Fibroblast of peridontal ligament (primary cell): Measurements from ENCODE around the gene TIMM44.
"Not testable (repeated sequence)": the region's sequence is repeated elsewhere in the genome, so short reads cannot be mapped to it uniquely, and the experiment has no call there.

ENCODE experiments used
- DNase-seq: peaks from one replicate; pipeline ENCODE4 v3.0.0-alpha.2; 2010; ENCODE audit errors: extremely low read depth

The TIMM44 gene

DNA sequence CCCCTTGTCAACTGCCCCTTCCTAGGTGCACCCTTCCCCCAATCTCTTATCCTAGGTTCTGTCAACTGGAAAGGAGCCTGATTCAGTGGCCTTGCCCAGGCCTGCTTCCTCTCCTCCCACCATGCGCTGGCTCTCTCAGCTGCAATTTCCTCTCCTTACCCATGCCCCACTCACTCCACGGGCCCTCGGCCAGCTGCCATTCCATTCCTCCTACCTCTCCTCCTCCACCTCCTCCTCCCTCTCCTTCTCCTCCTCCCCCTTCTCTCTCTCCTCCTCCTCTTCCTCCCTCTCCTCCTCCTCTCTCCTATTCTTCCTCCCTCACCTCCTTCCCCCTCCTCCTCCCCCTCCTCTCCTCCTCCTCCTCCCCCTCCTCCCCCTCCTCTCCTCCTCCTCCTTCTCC is 9.6 kb upstream of the TIMM44 start:
- peak; percentile 5 for DNase-seq

DNA sequence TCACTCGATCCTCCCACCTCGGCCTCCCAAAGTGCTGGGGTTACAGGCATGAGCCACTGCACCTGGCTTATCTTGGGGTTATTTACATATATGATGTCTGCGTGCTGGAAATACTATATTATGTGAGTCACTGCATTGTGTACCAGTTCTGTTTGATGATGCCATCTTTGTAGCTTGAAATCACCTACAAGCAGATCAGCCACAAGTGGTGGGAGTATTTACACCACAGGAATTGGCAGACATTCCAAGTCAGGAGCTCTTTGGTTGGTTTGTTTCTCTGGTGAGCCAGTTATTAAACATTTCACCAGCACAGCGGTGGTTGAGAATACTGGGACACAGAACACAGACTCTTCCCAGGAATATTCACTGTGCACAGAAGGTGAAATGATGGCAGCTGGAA is 4.5 kb upstream of the TIMM44 start:
- no peak for DNase-seq

DNA sequence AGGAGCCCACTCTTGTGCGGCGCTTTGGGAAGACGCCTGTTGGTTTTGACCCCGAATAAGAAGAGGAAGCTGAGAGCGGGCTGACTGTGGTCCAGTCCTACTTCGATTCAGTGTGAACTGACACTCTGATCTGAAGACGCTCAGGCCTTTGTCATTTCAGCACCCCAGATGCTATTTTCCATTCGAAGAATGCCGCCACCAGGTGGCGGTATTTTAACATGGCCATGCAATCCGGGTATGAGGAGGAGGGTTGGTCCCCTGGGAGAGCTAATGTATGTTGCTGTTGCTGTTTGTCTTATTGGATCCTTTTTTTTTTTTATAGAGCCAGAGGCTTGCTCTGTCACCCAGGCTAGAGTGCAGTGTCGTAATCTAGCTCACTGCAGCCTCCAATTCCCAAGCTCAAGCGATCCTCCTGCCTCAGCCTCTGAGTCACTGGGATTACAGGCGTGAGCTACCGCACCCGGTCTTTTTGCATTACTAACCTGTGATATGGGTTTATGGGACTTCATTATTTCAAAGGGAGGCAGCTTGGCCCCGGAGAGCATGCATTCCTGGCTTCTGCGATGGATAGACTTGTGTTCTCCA is 803 bp upstream of the TIMM44 start:
- DNase-seq, result peak; percentile 91

DNA sequence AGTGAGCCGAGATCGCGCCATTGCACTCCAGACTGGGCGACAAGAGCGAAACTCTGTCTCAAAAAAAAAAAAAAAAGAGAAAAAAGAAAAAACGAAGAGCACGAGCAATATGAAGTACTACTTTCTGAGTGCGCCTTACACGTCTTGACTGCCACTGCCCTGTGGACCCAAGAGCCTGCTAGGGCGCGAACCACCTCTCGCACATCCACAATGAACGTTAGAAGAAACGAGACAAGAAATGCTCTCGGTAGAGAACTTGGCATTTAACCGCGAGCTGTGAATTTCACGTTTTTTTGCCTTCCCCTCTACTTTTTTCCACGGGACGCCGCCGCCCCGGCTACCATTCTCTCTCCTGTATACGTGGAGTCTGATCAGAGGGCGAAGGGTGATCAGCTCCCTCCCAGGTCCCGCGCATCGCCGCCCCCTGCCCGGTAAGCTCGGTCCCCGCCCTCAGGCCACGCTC is 454 bp downstream of the TIMM44 start:
- DNase-seq, result peak; percentile 22

DNA sequence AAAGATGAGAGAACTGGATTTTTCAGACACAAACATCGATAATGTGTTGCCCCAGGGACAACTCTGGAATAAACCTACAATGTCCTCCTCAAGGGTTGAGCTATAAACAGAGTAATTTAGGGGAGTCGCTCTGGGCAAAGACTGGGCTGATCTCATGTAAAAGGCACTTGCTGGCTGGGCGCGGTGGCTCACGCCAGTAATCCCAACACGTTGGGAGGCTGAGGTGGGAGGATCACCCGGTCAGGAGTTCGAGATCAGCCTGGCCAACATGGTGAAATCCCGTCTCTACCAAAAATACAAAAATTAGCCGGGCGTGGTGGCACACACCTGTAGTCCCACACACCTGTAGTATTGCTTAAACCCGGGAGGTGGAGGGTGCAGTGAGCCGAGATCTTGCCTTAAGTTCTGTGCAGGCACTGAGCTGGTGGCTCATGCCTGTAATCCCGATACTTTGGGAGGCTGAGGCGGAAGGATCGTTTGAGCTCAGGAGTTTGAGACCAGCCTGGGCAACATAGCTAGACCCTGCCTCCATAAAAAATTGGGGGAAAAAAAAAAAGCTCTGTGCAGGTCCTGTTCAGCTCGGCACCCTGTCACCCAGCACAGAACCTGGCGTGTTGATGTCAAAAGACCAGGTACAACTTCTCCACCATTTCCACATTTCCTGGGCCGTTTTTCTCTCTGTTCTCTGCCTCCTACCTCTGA is 1.4 kb downstream of the TIMM44 start:
- DNase-seq, result no peak

DNA sequence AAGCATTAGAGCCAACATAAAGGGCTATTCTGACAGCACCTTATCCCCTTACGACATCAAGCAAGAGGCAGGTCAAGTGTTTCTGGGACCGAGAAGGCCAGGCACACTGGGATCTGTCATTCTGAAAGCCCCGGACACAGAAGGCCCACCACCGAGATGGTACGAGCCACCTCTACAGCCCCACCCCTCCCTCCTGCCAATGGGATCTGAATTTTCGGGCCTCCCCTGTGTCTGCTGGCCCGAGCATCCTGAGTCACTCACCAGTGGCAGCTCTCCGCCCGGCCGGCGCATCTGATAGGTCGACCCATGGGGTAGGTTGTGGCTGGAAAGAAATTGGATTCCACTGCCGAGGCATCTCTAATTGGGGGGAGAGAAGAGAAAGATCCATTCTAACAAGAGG is 2.6 kb downstream of the TIMM44 start:
- DNase-seq, result no peak

DNA sequence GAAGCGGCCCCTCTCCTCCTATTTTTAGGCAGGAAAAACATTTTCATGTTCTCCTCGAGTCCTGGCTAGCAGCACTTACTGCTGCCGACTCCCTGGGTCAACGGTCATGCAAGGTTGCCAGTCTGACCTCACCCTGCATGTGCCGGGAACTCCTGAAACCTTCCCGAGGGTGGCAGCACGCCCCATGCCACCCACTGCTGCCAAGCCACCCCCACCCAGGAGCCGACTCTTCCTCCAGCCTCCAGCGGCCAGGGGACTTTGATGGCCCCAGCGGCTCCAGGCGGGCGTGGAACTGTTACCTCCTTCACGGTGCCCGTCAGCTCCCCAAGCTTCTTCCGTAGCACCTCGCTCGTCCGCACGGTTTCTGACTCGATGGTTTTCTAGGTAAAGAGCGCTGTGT is 8.7 kb downstream of the TIMM44 start:
- DNase-seq, result no peak

DNA sequence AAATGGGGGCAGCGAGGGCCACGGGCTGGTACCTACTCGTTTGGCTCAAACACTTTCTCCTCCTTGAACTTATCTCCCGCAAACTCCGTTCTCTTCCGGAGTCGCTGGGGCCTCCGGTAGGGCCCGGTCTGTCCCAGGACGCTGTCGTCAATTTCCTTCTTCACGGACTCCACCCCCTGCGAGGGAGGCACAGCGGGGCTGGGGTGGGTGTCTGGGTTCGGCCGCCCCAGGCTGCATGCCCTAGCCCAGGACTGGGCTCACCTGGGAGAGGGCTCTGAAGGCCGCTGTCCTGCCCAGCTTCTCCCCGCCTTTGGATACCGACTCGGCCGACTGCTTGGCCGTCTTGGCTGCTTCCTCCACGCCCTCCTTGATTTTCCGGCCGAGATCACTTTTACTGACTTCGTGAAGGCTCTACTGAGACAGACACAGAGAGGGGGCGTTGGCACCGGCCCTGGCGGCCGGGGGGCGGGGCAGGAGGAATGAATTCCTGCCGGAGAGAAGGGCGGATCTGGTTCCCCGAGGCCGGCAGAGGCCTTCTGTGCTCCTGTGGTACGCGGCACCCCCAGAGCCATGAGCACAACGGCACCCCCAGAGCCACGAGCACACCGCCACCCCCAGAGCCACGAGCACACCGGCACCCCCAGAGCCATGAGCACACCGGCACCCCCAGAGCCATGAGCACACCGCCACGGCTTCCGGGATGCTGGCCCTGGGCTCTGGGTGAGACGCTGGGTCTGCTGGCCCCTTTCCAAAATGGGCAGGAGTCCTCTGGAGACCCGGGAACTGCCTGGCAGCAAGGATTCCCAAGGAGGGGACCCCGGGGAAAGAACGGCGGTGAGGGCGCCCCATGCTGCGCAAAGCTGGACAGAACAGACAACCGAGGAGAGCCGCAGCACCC is 9.4 kb downstream of the TIMM44 start:
- no peak for DNase-seq

DNA sequence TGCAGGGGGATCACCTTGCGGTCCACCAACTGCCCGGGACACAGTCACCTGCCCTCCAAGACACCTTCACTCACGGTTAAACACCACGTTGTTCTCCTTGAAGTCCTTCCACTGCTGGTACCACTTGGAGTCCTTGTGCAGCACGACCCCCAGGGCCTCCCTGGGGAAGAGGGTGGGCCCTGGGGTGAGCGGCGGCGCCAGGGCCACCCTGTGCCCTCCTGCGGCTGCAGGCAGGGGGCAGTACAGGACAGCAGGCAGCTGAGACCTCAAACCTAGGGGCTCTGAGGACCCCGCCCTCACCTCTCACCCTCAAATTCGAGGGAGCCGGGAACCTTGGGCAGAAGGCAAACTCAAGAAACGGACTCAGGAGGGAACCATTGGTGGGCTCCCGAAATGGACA is 10.1 kb downstream of the TIMM44 start:
- no peak for DNase-seq

DNA sequence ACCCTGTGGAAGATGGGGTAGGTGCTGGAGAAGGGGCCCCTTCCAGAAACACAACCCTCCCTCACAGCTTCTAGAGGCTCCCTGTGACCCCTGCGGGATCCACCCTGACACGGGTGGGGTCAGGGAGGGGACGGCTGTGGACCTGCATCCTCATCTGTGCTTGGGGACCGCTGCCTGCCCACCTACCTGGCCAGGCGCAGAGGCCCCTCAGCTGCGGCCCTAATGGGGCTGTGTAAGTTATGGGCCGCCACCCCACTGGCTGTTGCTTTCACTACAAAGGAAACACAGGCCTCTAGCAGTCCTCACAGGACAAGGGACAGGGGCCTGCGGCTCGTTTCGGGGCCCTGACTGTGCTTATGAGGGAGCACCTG is 10.6 kb downstream of the TIMM44 start:
- DNase-seq, result no peak

DNA sequence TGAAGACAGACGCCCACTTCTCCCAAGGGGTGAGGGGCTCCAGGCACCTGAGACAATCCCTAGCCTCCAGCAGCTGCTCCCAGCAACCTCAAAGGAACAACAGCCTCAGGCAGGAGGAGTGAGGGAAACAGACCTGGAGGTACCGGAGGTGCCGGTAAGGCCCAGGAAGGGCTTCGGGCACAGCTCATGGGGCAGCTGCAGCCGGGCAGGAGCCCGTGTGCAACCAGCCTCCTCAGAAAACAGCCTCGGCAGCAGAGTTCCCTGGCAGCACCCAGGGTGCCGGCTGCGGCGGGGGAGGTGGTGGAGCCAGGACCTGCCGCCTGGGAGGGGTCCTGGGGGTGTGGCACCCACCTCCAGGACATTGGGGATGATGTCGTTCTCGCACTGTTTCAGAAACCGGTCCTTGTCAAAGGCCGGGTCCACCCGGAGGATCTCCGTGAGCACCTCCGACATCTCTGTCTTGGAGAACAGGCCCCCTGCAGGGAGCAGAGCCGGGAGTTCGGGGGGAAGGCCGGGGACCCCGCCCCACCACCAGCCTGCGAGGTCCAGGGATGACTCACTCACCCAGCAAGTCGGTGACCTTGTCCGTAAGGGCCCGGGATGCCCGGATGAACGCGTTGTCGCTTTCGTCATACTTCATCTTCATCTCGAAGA is 11.1 kb downstream of the TIMM44 start:
- DNase-seq, result no peak

DNA sequence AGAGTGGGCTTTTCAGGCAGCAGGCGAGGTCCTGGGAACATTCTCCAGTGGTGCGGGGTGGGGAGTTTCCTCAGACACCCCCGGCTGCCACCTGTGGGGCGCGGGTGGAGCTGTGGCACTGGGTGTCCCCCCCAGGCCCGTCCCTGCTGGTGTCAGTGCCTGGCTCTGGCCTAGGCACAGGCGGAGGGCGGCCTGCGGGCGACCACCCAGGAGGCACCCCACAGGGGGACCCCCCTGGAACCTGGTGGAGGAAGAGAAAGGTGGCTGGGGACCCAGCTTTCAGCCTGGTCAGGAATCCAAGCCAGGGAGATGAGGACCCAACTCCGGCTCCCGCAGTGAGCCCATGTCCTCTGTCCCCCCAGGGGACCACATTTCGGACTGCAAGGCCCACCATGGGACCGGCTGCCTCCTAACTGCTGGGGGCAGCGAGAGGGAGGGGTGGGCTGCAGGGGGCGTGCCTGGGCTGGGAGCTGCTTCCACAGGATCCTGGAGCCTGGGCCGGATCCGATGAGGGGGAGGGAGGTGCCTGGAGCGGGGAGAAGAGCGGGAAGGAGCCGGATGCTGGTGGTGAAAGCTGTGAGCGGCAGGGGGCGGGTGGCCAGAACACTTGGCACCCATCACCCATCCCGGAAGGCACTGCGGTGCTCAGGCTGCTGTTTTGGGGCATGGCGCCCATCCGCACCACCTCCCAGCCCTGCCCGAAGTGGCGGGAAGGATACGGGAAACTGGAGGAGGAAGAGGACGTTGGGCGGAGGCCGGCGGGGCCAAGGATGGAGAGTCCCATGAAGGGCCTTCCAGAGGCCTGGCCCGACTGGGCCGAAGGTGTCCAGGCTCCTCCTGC is 12.0 kb downstream of the TIMM44 start:
- DNase-seq, result no peak

DNA sequence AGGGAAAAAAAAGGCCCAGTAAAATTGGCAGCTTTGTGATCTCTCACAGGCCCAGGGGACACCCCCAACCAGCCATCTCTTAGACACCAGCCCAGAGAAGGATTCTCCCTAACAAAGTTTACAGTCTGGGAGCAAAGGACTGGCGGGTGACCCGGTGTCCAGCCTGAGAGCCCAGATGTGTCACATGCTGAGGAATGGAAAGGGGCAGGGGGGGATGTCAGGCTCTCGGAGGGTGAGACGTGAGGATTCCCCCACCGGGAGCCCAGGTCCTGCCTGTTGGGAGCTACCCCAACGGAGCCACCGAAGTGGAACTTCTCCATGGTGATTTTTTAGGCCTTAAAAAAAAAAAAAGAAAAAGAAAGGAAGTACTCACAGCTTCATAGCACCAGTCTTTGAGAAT is 12.7 kb downstream of the TIMM44 start:
- no peak for DNase-seq

DNA sequence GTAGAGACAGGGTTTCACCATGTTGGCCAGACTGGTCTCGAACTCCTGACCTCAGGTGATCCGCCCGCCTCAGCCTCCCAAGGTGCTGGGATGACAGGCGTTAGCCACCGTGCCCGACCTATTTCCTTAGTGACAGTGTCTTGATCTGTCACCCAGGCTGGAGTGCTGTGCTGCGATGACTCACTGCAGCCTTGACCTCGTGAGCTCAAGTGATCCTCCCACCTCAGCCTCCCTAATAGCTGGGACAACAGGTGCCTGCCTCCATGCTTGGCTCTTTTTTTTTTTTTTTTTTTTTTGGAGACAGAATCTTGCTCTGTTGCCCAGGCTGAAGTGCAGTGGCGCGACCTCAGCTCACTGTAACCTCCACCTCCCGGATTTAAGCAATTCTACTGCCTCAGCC is 13.4 kb downstream of the TIMM44 start:
- not testable (repeated sequence) for DNase-seq

DNA sequence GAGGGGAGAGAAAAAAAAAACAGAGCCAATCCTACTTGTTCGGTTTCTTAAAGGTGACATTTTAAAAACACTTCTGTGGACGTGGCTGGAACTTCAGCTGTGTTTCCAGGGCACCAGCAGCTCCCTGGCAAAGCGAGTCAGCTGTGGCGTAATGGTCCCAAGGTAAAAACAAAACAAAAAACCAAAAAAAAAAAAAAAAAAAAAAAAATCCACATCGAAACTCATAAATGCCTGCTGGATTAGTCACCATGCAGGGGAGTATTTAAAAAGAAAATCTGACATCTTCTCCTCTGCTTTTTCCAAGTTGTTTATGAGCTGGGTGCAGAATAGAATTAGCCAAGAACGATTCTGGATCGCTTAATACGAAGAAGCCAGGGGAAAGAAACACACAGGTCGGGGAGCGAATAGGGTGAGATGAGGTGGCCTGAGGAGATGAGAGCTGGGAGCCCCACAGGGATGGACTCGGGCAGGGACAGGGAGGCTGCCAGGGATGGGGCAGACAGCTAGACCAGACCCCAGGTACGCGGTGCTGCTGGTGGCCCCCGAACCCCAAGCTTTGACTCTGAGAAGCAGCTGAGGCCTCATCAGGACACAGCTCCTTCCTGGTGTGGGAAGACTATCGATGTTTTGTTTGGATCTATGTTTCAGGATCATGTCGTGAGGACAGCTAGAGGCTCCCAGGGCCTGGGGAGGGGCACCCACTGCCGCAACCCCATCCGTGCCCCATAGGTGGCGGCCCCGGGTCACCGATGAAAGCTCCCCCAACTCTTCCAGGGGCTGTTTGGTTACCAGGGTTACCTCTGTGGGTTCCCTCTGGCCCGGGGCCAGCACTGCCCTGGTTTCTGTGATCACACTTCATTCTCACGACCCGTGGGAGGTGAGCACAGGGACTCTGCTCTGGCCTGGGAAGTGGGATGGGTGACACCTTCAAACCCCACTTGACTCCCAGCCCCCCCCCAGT is 14.4 kb downstream of the TIMM44 start:
- DNase-seq, result peak; percentile 86

DNA sequence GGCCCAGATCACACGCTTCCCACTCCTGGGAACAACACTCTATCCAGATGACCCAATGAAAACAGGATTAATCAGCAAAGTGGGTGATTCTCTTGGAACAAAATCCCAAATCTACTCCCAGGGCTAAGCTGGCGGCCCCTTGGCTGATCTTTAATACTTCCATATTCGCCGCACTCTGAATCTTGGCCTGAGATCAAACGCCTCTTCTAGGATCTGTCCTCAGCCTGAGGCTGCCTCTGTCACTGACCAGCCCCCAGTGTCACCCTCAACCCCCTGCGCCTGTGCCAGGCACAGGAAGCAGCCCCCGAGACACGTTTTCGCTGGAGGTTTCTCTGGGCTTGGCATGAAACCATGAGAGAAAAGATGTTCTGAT is 15.1 kb downstream of the TIMM44 start:
- no peak for DNase-seq

DNA sequence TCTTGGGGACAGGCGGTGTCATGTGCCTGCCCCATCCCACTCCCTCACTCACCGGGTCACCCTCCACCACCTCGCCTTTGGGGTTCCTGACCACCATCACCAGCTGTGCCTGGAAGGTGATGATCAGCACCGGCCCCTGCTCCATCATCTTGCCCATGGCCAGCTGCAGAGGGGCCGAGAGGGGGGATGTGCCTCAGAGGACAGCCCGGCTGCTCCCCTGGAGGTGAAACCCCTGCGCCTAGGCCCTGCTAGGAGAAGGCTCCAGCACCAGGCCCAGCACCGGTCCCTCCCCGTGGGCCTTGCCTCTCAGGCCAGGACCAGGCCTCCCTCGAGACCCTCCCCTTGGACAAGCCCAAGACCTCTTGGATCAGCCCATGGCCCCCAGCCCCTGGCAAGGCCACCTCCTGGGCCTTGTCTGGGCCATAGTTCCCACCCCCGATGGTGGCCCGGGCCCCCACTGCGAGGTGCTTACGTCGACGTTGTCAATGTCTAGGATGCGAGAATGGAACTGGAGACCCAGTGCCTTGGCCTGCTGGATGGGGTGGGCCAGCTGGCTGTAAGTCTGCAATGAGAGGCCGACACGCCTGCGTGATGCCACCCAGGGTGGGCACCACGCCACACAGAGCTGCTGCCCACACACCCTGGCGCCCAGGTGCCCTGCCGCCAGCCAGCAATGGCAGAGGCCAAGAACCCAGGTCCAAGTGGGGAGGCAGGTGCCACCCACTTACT is 15.7 kb downstream of the TIMM44 start:
- DNase-seq, result no peak

DNA sequence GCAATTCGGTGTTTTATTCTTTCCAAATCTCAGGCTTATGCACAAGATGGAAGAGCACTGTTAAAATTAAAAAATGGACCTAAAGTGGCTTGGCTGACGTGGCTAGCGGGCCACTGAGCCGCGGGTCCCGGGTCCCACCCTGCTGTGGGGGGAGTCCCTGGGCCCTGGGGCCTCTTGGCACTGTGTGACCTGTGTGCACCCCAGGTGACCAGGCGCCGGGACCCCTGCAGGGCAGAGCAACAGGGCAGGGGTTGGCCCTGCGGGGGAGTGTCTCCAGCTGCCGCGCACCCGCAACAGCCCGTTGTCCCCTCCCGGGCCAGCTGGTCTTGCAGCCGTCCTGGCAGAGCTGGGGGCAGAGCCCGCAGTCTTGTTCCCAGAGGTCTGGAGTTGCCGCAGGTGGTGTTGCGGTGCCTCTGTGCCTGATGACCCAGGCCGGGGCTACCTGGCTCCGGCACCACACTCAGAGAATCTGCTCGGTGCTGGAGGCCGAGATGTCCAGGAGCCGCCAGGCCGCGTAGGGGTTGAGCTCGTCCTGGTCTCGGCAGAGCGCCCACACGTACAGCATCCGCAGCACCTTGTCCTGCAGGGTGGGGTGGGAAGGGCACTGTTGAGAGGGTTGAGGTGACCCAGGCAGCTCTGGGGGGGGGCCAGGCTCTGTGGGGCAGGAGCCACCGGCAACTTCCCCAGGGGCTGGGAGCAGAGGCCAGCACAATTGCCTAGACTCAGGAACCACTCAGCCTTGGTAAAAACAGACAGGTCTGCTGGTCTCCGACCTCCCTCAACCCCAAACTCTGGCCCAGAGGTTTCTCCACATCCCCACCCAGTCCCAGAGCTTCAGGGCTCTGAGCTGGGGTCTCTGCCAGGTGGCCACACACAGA is 16.5 kb downstream of the TIMM44 start:
- DNase-seq, result no peak
